ENCODE results near the gene RIF1. TPM values are rescaled to one million over a fixed set of nuclear protein-coding genes. Genes with fewer than 3 reads are reported as not detected.
A peak's percentile ranks its signal among the peaks of the same experiment; 100 is the strongest.

Gene RIF1
- total and polyA plus RNA-seq, 12 donors = 2.0 to 19.3 (median 14.5) TPM

DNA sequence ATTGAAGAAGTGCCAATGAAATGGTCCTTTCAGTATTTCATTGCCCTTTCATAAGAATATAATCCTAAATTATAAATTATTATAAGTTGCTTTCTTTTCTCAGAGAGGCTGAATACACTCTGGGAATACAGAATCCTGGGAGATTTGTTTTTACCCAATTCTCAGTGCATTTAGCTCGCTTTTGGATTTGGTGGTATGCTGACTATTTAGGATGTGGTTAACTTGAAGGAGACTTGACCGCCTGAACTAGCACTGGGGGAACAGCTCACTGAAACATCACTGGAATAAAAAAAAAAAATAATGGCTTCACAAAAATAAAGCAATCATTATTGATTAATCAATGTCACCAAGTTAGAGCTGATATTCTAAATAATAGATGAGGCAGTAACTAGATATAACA is 42.1 kb upstream of the RIF1 start:
- Histone ChIP-seq H3K27me3 (no peaks in the 10 kb centered on the region), H3K4me1 (peaks cover 0 to 11% (median 0%) of the 10 kb centered on the region in 9 donors), H3K36me3 (peaks cover 0 to 44% (median 0%) of the 10 kb centered on the region in 9 donors), H3K9me3 (peaks cover 0 to 8% (median 0%) of the 10 kb centered on the region in 11 donors), H3K4me3 (no peak overlapping the region), H3K27ac (no peak overlapping the region)
- WGBS, 2 donors = 87 to 90% methylated on average over 2 of the region's 2 CpGs
- TF ChIP-seq, protein P1, sequence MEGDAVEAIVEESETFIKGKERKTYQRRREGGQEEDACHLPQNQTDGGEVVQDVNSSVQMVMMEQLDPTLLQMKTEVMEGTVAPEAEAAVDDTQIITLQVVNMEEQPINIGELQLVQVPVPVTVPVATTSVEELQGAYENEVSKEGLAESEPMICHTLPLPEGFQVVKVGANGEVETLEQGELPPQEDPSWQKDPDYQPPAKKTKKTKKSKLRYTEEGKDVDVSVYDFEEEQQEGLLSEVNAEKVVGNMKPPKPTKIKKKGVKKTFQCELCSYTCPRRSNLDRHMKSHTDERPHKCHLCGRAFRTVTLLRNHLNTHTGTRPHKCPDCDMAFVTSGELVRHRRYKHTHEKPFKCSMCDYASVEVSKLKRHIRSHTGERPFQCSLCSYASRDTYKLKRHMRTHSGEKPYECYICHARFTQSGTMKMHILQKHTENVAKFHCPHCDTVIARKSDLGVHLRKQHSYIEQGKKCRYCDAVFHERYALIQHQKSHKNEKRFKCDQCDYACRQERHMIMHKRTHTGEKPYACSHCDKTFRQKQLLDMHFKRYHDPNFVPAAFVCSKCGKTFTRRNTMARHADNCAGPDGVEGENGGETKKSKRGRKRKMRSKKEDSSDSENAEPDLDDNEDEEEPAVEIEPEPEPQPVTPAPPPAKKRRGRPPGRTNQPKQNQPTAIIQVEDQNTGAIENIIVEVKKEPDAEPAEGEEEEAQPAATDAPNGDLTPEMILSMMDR (IDR thresholded peaks at IDR 0.05) = no peak
- intact Hi-C loops (cut with DNase I) = no loop called here
- no peak for ATAC-seq
- DNase-seq = no peak

DNA sequence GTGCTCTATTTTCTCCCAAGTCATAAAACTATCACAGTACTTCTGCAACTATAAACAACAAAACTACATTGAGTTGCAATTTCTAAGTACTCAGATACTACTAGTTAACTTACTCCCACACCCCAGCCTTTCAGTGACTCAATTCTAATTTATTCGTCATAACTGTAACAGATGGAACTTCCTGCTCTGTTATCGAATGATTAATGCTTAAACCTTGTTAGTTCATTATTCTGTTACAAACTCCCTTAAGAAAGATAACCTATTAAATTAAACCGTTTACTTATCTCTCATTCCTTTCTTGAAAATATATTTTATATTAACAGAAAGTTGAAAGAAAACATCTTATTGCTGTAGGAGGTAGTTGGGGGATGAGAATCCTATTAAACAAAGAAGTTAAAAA is 35.3 kb upstream of the RIF1 start:
- Histone ChIP-seq H3K27me3 (no peaks in the 10 kb centered on the region), H3K27ac (no peak overlapping the region), H3K4me1 (no peaks in the 10 kb centered on the region), H3K9me3 (no peaks in the 10 kb centered on the region), H3K4me3 (no peak overlapping the region), H3K36me3 (peaks cover 0 to 34% (median 0%) of the 10 kb centered on the region in 9 donors)
- intact Hi-C loops (cut with DNase I) = no loop called here
- no peak for DNase-seq
- 47 to 58% methylated on average over 3 of the region's 3 CpGs for WGBS, 2 donors
- peak in 1 of 8 donors; percentile 47 for ATAC-seq
- TF ChIP-seq, protein P1 (IDR thresholded peaks at IDR 0.05) = no peak

DNA sequence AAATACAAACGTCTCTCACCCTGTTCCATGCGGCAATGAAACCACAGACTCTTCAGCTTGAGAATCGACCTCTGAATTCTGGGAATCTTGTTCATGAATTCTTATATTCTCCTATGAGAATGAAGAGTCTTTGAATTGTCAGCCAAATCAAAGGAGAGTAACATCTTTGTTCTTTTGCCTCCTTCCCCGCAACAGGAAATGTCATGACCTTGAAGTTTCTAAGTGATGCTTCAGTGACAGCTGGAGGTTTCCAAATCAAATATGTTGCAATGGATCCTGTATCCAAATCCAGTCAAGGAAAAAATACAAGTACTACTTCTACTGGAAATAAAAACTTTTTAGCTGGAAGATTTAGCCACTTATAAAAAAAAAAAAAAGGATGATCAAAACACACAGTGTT is 30.5 kb upstream of the RIF1 start:
- H3K36me3 ChIP-seq = peaks cover 0 to 6% (median 0%) of the 10 kb centered on the region in 9 donors
- WGBS, 2 donors = 68 to 82% methylated on average over 4 of the region's 4 CpGs
- no peaks in the 10 kb centered on the region for H3K27me3 ChIP-seq
- no peak overlapping the region for H3K27ac ChIP-seq
- H3K4me3 ChIP-seq = no peak overlapping the region
- ATAC-seq = no peak
- no peaks in the 10 kb centered on the region for H3K9me3 ChIP-seq
- TF ChIP-seq, protein P1 (IDR thresholded peaks at IDR 0.05) = no peak
- intact Hi-C loops (cut with DNase I) = no loop called here
- no peaks in the 10 kb centered on the region for H3K4me1 ChIP-seq
- DNase-seq = no peak

DNA sequence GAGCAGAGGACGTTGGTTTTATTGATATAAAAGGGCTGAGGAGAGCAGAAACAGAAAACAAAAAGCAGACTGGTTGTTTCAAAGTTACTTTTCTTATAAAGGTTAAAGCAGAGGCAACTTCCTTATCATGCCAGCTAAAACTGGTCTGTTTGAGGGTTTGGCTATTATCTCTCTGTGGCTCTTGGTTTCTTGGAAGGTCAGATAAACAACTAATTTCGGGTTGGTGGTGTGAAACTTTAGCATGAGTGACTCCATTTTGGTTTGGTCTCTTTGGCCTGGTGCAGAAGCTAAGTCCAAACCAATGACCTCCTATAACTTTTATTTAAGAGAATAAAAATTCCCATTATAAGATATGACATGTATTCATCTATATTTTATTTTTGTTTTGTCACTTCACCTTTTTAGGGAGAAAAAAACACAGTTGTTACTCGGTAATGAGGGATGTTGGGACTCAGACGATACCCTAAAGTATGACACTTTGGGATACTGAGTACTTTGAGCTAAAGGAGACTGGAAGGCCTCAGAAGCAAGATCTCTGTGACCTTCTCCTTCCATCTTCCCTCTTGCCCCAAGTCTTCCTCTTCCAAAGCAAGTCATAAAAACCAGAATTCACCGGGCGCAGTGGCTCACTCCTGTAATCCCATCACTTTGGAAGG is 29.0 kb upstream of the RIF1 start:
- intact Hi-C loops (cut with DNase I) = no loop called here
- Histone ChIP-seq H3K4me1 (no peaks in the 10 kb centered on the region), H3K9me3 (no peaks in the 10 kb centered on the region), H3K27me3 (no peaks in the 10 kb centered on the region), H3K27ac (no peak overlapping the region), H3K36me3 (no peaks in the 10 kb centered on the region), H3K4me3 (no peak overlapping the region)
- ATAC-seq (no peak), DNase-seq (no peak)
- TF ChIP-seq, protein P1 (IDR thresholded peaks at IDR 0.05) = no peak
- 76 to 80% methylated on average over 6 of the region's 6 CpGs for WGBS, 2 donors

All from heart right ventricle (tissue), 16 donors.